ENCODE data around the gene CHST8. TPM values are rescaled to one million over a fixed set of nuclear protein-coding genes. Genes with fewer than 3 reads are reported as not detected.

The CHST8 gene
- total and polyA plus RNA-seq, 11 donors = 0.10 to 0.88 (median 0.22) TPM; not detected in 3

DNA sequence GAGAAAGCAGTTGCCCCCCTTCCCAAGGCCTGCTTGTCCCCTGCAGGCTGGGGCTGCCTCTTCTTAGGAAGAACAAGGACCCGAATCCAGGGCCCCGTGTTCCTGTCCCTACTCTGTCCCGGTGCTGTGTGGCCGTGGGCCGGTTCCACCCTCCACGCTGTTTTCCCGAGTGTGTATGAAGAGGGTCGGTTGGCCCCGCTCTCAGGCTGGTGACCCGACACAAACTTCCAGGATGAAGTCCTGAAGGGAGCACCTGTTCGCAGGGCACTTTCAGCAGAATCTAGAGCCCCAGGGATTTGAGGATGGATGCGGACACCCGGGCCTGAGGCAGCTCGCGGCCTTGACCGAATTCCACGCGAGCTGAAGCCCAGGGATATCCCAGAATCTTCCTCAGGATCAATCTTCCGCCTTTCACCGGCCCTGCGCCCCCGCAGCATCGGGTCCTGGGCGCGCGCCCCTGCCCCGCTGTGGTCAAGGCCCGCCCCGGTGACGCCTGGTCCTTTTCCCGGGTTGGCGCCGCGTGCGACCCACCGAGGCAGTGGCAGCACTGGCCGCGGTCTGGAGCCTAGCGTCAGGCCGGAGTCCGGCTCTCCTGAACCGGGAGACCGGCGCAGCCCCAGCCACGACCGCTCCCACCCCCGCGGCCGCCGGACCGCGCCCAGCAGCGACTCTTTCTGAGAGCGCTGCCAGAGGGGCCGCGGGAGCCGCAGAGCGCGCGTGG is 528 bp upstream of the CHST8 start:
- ATAC-seq = peak in 2 of 4 donors; percentile 9 to 42
- peaks cover 23 to 75% (median 49%) of the 10 kb centered on the region in 9 donors for H3K27me3 ChIP-seq

GRCh38 chr19:33622505-33622808 is 704 bp downstream of the CHST8 start:
- intact Hi-C loops (cut with DNase I) = no loop called here
- Histone ChIP-seq H3K27ac (no peak overlapping the region), H3K9me3 (no peaks in the 10 kb centered on the region), H3K27me3 (peaks cover 23 to 81% (median 53%) of the 10 kb centered on the region in 9 donors), H3K36me3 (no peaks in the 10 kb centered on the region), H3K4me3 (peak overlapping the region; percentile 23 to 64 (median 52)), H3K4me1 (peaks cover 2 to 24% (median 14%) of the 10 kb centered on the region in 12 donors)
- ATAC-seq (peak in 2 of 4 donors; percentile 20 to 42), DNase-seq (no peak)
- TF ChIP-seq, protein P1, sequence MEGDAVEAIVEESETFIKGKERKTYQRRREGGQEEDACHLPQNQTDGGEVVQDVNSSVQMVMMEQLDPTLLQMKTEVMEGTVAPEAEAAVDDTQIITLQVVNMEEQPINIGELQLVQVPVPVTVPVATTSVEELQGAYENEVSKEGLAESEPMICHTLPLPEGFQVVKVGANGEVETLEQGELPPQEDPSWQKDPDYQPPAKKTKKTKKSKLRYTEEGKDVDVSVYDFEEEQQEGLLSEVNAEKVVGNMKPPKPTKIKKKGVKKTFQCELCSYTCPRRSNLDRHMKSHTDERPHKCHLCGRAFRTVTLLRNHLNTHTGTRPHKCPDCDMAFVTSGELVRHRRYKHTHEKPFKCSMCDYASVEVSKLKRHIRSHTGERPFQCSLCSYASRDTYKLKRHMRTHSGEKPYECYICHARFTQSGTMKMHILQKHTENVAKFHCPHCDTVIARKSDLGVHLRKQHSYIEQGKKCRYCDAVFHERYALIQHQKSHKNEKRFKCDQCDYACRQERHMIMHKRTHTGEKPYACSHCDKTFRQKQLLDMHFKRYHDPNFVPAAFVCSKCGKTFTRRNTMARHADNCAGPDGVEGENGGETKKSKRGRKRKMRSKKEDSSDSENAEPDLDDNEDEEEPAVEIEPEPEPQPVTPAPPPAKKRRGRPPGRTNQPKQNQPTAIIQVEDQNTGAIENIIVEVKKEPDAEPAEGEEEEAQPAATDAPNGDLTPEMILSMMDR (IDR thresholded peaks at IDR 0.05) = no peak
- no peak for TF ChIP-seq POLR2A (IDR thresholded peaks at IDR 0.05)
- WGBS, 4 donors = 1 to 2% (median 1%) methylated on average over 19 to 35 of the region's 35 CpGs

More for the DNA sequence above, 528 bp upstream of the CHST8 start:
- Histone ChIP-seq H3K27ac (no peak overlapping the region), H3K4me1 (peaks cover 2 to 24% (median 14%) of the 10 kb centered on the region in 12 donors), H3K4me3 (peak overlapping the region in 10 of 12 donors; percentile 27 to 64 (median 55)), H3K36me3 (no peaks in the 10 kb centered on the region), H3K9me3 (no peaks in the 10 kb centered on the region)
- WGBS, 4 donors = 7 to 22% (median 13%) methylated on average over 20 to 60 of the region's 60 CpGs
- intact Hi-C loops (cut with DNase I) = no loop called here
- DNase-seq = no peak
- TF ChIP-seq, protein P1 (IDR thresholded peaks at IDR 0.05) = no peak
- no peak for TF ChIP-seq POLR2A (IDR thresholded peaks at IDR 0.05)

DNA sequence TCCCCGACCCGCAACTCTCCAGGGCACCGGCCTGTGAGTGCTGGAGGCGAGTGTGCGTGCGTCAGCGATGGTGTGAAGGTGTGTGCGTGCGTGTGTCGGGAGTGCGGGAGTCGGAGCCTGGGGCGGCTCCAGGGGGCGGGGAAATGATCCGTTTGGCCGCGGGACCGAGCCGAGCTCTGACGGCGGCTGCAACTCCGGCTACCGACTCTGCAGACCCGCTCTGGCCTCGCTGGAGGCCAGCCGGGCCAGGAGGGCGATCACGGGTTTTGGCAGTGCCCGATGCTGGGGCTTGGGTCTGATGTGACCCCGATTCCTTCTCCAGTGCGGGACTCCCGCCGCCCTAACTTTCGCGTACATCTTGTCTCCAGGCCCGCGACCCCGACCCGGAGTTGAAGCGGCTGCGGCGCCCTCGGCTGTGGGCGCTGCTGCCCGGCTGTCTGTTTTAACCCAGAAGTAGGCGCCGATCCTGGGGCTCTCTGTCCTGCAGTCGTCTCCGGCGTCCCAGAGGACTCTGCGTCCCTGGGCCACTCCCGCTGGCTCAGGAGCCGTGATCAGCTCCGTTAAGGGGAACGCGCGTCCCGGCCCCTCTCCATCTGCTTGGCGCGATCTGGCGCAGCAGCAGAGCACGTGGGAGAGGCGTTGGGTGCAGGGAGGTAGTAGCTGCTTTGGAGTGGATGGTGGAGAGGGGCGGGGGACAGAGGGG is 1.2 kb downstream of the CHST8 start:
- intact Hi-C loops (cut with DNase I) = no loop called here
- ATAC-seq = no peak
- no peak for DNase-seq
- WGBS, 4 donors = 1 to 2% (median 1%) methylated on average over 41 to 64 of the region's 64 CpGs
- H3K4me1 ChIP-seq = peaks cover 2 to 24% (median 14%) of the 10 kb centered on the region in 12 donors
- H3K36me3 ChIP-seq = no peaks in the 10 kb centered on the region
- TF ChIP-seq POLR2A (IDR thresholded peaks at IDR 0.05) = no peak
- TF ChIP-seq, protein P1 (IDR thresholded peaks at IDR 0.05) = no peak
- H3K27ac ChIP-seq = no peak overlapping the region
- H3K4me3 ChIP-seq = peak overlapping the region; percentile 23 to 64 (median 52)
- H3K9me3 ChIP-seq = no peaks in the 10 kb centered on the region
- H3K27me3 ChIP-seq = peaks cover 23 to 84% (median 53%) of the 10 kb centered on the region in 9 donors

- DNase-seq (no peak), ATAC-seq (no peak)
- H3K27ac ChIP-seq = no peak overlapping the region
- 49 to 59% (median 52%) methylated on average over 5 of the region's 5 CpGs for WGBS, 4 donors
- no peak for TF ChIP-seq POLR2A (IDR thresholded peaks at IDR 0.05)
- TF ChIP-seq, protein P1 (IDR thresholded peaks at IDR 0.05) = no peak
- intact Hi-C loops (cut with DNase I) = no loop called here
- no peaks in the 10 kb centered on the region for H3K36me3 ChIP-seq
- H3K4me1 ChIP-seq = peaks cover 2 to 24% (median 14%) of the 10 kb centered on the region in 12 donors
- no peak overlapping the region for H3K4me3 ChIP-seq
- no peaks in the 10 kb centered on the region for H3K9me3 ChIP-seq
- H3K27me3 ChIP-seq = peaks cover 23 to 90% (median 56%) of the 10 kb centered on the region in 9 donors
These were observed 2.8 kb downstream of the CHST8 start for GRCh38 chr19:33624586-33624985.
